ENCODE results near the gene IBSP.

Gene IBSP, protein sequence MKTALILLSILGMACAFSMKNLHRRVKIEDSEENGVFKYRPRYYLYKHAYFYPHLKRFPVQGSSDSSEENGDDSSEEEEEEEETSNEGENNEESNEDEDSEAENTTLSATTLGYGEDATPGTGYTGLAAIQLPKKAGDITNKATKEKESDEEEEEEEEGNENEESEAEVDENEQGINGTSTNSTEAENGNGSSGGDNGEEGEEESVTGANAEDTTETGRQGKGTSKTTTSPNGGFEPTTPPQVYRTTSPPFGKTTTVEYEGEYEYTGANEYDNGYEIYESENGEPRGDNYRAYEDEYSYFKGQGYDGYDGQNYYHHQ

DNA sequence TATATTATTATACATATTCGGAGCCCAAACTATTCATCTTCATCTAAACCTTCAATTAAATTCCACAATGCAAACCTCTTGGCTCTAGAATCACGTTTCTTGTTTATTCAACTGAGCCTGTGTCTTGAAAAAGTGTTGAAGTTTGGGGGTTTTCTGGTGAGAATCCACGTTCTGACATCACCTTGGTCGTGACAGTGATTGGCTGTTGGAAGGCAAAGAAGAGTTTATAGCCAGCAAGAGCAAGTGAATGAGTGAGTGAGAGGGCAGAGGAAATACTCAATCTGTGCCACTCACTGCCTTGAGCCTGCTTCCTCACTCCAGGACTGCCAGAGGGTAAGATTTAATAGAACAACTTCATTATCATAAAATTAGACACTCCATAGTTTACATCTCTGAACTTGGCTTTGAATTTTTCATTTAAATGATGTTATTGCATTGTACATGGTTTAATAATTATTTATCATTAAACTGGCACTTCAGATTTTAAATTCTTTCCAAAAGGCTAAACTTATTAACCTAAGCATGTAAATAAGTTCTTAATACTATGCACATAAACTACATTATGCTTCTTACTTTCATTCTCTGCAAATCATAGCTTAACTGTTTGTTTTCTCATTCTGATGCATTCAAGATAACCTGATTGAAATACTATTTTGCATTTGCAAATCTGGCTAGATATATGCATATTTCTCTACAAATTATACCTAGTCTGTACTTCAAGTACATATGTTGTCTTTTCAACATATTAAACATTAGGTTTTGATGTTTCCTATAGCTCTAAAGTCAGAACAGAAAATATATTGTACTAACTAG is at the start of gene IBSP:
Gene IBSP, plus strand, starts transcription at position 254 of the 813 bp plus-strand sequence. CDS start 2,808 bp downstream, outside the sequence.
- DNase-seq, result no peak

- no peak for DNase-seq
Measured at GRCh38 chr4:87749883-87750282, 49.5 kb upstream of the IBSP start.

DNA sequence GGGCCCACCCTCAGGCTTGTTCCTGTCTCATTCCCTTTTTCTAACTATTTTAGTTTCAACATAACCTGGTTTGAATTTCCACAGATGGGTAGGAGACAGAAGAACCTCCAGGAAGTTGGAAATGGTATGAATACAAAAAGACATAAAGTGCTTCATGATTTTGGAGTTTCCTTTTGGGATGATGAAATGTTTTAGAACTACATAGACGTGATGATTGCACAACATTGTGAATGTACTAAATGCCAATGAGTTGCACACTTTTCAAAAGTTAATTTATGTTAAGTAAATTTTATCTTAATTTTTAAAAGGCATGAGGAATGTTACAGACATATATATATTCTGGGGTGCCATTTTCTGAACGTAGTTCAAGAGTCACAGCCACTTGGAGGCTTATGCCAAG is 41.1 kb upstream of the IBSP start:
- DNase-seq, result no peak

DNA sequence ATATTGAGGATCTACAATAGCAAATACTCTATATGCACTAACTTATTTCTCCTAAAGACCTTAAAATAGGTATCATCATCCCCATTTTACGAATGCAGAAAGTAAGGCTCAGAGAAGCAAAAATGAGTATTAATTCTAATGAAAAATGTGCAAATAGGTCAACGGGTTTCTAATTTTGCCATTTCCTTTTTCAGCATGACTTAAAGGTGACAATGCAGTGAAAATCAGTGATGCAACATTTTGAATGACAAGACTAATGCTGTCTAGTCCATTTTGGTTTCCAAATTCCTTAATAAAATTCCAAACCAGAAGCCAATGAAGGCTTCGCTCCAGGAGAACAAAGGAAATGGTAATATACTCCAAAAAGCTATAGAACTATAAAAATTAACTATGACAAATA is 37.0 kb upstream of the IBSP start:
- DNase-seq, result no peak

- no peak for DNase-seq
Measured at GRCh38 chr4:87781569-87781968, 17.8 kb upstream of the IBSP start.

DNA sequence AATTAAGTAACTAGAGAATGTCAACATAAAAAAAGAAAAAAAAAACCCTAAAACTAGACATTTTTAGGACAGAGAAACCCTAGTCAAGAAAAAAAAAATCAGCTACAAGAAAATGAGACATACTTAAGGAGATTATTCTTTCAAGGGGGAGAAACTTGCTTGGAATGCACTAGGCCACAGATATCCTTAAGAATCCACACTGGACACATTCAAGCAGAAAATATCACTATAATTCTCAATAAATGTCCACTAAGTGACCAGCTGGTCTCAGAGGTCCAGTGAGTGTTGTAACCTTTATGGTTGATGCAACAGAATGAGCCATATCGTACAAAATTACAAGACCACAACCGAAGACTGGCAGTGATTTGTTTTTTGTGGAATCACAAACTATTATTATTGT is 15.6 kb upstream of the IBSP start:
- no peak for DNase-seq

DNA sequence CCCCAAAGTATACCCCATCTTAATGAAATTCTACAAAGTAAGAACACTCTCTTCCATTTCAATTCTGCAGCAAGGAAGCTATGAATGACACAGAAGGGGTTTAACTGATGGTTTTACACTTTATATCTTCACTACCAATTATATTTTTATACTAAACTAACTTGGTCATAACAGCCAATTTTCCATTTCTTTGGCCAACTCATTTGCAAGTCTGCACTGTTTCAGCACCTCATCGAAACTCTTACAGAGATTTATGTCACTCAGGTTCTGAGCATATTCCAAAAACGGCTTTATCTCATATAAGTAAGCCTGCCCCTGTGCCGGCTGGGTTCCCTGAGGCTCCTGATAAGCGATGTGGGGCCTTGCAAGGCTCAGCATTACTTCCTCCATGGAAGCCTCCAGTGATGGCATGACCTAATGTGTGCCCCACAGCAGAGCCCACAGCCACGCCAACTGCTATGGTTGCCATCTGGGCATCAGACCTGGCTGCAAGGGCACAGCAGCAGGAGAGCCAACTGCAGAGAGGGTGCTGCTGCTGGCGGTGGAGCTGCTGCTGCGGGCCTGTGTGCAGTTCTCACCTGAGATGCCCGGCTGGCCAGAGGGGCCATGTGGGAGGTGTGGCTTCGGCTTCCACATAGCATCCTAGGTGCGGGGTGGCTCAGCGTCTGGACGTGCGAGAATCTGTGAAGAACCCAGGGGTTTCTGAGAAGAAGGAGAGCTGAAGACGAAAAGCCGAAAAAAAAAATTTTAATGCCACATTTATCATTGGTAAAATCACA is 13.4 kb upstream of the IBSP start:
- DNase-seq, result no peak

GRCh38 chr4:87802858-87803257 is 3.5 kb downstream of the IBSP start:
- DNase-seq, result no peak

- no peak for DNase-seq
Measured at GRCh38 chr4:87803421-87803820, 4.1 kb downstream of the IBSP start.

DNA sequence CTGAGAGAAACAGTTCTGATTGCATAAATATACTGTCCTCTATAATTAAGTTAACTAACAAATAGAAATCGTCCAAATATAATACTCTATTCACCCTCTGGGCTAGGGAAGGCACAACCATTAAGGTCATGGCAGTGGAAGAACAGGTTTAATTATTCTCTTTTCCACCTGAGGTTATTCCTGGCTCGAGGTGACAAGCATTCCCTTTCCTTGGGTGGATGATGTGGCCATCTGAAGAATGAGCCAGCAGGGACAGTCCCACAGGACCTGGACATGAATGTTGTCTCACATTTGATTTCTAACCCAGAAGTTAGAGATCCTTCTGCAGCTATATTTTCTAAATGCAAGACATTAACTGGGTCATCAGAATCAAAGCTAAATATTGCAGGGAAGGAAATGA is 5.5 kb downstream of the IBSP start:
- DNase-seq, result no peak

- DNase-seq, result no peak
Measured at GRCh38 chr4:87805971-87806370, 6.6 kb downstream of the IBSP start.

DNA sequence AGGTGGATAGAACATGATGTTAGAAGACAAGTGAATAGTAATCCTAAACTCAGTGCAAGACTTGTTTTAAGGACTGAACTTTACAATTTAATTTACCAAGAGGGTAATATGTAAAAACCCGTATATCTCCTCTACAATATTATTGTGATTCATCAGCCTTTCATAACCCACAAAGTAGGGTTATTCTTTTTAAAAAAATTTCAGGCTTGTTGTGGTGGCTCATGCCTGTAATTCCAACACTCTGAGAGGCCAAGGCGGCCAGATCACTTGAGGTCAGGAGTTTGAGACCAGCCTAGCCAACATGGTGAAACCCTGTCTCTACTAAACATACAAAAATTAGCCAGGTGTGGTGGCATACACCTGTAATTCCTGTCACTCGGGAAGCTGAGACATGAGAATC is 7.2 kb downstream of the IBSP start:
- DNase-seq, result no peak

- DNase-seq, result no peak
Measured at GRCh38 chr4:87807402-87807801, 8.0 kb downstream of the IBSP start.

DNA sequence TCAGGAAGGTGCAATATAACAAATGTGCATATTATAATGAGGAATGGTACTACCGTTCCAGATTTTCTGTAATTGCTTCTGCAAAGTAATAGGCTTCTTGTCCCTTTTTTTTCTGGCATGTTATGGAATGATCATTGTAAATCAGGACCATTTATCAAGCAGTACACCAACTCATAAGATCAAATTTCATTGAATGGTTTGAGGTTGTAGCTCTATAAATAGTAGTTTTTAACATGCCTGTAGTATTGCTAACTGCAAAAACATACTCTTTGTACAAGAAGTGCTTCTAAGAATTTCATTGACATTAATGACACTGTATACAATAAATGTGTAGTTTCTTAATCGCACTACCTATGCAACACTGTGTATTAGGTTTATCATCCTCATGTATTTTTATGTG is 12.6 kb downstream of the IBSP start:
- DNase-seq, result no peak

DNA sequence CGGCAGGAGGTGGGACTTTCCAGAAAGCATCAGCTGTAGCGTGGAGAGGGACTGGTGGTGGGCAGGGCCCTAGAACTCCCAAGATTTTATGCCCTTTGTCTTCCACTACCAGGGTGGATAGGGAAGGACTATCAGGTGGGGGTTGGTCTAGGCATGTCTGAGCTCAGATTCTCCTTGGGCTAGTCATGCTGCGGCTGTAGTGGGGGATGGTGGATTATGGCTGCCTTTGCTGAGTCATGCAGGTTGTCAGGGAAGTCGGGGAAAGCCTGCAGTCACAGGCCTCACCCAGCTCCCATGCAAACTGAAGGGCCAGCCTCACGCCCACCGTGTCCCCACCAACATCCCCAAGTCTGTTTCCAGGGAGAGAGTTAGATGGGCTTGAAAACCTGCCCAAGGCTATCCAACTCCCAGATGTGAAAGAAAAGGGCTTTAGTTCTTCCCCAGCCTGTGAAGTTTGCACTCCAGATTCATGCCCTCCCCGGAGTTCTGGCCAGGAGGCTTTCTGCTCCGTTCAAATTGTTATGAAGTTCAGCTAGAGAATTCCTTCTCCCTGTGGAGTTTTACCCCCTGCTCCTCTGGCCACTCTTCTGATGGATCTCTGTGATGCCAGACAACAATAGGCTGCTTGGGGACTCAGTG is 20.0 kb downstream of the IBSP start:
- DNase-seq, result no peak

DNA sequence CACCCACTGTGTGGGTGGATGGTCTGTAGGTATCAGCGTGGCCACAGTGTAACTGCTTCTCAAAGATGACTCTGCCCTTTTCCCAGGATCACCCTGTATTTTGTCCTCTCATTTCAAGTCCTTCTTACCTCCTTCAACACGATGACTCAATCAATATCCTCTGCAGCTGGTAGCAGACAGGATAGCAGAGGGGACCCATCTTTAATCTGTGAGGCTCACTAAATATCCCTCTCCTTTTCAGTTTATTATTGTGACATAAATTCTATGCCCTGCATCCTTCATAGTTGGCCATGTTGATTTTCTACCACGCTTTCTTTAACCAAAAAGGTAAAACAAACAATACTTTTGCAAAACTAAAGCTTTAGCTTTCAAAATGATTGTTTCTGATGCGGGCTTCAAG is 23.8 kb downstream of the IBSP start:
- DNase-seq, result no peak

DNA sequence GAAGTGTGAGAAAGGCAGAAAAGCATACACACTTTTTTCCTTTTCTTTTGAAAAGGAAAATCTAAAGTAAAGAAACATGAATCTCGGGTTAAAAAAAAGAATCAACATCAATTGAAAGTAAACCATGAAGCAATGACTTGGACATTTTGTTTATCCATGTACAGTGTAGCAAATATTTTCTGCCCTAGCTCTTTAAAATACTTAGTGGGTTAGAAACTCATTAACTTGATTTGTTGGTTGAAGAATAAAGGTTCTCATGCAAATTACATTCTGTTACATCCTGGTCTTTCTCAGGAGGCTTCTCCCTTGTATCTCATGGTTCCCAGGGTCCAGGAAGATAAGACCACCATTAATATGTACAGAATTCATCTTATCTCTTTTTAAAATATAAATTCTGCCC is 24.4 kb downstream of the IBSP start:
- no peak for DNase-seq

DNA sequence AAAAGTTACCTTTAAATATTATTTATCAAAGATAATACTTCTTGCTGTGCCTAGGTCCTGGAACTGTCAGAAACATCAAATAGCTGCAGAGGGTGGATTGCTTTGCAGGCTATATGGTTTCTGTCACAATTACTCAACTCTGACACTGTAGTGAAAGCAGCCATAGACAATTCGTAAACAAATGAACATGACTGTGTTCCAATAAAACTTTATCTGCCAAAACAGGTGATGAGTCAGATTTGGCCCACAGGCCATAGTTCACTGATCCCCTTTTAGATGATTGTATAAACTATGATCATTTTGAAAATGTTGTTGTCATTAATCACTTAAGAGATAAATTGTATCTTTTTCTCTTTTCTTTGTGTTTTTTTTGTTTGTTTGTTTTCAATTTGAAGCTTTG is 25.0 kb downstream of the IBSP start:
- no peak for DNase-seq

DNA sequence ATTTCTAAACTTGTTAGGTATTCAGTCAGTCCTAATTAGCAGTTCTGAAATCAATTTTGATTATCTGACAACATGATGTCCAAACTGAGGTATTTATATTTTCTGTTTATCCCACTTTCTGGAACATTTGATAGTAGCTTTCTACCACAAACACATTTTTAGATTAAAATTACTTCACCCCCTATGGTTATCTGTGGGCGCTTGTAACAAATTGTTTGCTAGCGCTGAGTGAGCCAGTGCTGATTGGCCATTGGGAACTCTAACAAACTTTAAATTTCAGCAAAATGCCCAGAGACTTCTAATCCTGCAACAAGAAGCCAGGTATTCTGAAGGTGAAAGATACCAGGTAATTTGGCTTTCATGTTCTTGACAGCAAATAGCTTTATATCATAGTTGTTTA is 33.3 kb downstream of the IBSP start, which contains the start of gene MEPE:
Gene MEPE, plus strand, starts transcription at position 301 of the 400 bp plus-strand sequence. CDS start 1,746 bp downstream, outside the sequence.
- DNase-seq, result no peak

DNA sequence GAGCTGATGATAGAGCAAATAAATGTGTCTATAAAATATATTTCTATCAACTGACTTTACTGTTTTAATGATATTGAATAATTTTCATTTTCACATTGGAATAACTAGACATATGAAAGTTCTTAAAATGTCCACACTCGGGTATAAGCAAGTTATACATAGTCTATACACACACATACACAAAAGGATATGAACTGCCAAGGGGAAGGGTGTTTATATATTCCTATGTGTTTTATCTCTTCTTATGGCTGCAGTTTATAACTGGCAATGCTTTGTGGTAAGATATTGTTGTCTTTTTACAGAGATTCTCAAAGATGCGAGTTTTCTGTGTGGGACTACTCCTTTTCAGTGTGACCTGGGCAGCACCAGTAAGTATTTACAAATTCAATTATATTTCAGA is 35.0 kb downstream of the IBSP start:
- no peak for DNase-seq

DNA sequence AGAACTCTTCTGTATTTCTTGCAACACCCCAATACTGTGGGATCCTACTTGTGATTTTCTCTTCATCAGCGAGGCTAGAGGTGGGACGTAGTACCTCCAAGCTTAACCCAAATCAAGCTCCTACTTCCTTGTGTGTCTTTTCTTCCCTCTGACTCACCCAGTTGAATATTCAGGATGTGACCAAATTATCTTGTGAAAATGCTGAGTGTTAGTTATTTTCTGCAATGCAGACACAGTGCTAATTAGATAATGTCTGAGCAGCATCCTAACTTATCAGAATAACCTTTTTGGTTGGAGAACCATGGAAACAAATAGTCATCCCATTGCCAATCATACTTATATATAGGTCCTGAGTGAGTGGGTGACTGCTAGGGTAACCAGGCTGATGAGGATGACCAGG is 35.8 kb downstream of the IBSP start:
- no peak for DNase-seq

DNA sequence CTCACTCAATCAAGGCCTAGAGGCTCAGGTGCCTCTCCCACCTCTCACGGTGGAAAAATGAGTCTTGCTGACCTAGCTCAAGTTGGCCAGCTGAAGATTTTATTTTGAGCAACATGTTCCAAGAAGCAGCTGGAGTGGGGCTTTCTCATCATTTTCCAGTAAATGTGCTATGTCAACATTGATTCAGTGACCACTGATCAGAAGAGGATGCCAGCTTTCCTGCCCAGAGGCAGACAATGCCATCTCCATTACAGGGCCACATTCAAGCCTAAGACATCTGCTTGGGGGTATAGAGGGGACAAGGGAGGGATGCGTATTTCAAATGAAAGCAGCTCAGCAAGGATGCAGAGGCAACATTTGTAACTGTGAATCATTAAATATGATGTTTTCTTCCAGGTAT is 36.4 kb downstream of the IBSP start:
- DNase-seq, result no peak

DNA sequence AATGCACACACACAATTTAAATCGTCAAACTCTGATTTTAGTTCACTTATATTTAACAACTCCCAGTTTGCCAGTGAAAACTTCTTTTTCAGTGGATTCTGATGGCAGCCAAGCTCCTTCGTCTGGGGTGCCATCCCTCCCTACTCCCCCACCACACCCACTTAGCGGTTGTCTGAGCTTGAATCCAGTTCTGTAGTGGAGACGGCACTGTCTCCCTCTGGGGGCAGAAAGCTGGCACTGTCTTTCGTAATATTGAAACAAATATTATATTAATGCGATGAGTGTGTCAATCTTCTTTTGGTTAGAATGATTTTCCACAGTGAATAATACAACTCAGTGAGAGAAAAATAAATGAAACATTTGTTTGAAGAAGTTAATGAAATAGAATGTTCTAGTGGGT is 38.9 kb downstream of the IBSP start:
- DNase-seq, result no peak
